Measurements from ENCODE around the gene ZNF511. TPM values are rescaled to one million over a fixed set of nuclear protein-coding genes. Genes with fewer than 3 reads are reported as not detected.

Gene ZNF511
- total RNA-seq, 2 experiments from 2014 or later = 58.1 to 73.2 TPM

DNA sequence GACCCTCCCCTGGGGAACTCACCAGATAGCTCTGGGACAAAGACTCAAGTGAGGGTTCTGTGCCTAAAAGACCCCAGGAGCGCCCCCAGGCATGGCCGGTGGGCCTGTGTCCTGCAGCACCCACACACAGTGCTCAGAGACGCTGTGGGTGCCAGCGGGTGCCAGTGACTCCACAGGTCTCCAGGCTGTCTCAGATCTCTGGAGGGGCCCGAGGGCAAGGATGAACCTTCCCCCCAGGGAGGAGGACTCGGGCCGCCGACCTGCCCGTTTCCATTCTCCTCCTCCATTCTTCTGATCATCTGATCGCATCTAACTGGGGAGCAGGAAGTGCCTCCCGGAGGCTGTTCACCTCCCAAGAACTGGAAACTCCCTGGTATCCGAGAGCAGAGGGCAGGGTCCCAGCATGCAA, 33.0 kb upstream of the ZNF511 start:
- Mint-ChIP-seq H3K27me3 (no peaks in the 10 kb centered on the region), H3K36me3 (ENCODE audit: low read depth) (peaks cover 20% of the 10 kb centered on the region), H3K27ac (peak overlapping the region; percentile 90), H3K4me3 (peak overlapping the region; percentile 92), H3K9me3 (ENCODE audit: low read depth) (no peaks in the 10 kb centered on the region), H3K4me1 (peaks cover 19% of the 10 kb centered on the region)
- ChIA-PET POLR2A (interaction anchor here (0.7 to 2.0 kb wide), 5 partner anchors 12 to 82 kb away, joined by 4 to 13 read pairs (median 5); partner anchors contain the start of gene FUOM), CTCF (interaction anchor here (0.6 to 2.2 kb wide), 8 partner anchors 10 to 38 kb away, joined by 3 to 12 read pairs (median 6); no protein-coding TSS in a partner anchor)
- ATAC-seq (peak; percentile 45), DNase-seq (peak; percentile 75)
- intact Hi-C loops (cut with DNase I, micrococcal nuclease) = loop anchor here (1.0 to 2.0 kb wide), 7 partner anchors 14 to 131 kb away; partner anchors contain the start of genes TUBGCP2 (in 2 of the 2), ZNF511 (in 2 of the 2), ECHS1 (in 1 of the 2) and FUOM (in 1 of the 2)

DNA sequence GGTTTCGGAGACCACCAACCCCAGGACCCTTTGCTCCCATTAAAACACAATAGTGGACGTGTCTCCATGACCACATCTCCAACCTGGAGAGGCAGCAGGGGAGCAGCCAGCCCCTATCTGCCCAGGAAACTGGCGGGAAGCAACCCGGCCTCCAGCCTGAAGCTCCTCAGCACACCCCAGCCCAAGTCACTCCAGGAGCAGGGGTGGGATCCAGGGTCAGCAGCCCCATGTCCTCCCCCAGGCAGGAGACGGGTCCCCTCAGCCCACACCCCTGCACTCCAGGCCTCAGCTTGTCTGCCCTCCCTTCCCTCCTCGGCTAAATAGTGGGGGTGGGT, 32.6 kb upstream of the ZNF511 start:
- ChIA-PET CTCF (interaction anchor here (0.6 to 2.2 kb wide), 6 partner anchors 10 to 38 kb away, joined by 3 to 12 read pairs (median 4); no protein-coding TSS in a partner anchor), POLR2A (interaction anchor here (0.7 to 2.0 kb wide), 3 partner anchors 15 to 82 kb away, joined by 4 to 8 read pairs (median 4); partner anchors contain the start of gene FUOM)
- Mint-ChIP-seq H3K4me1 (peaks cover 19% of the 10 kb centered on the region), H3K9me3 (ENCODE audit: low read depth) (no peaks in the 10 kb centered on the region), H3K4me3 (peak overlapping the region; percentile 92), H3K27me3 (no peaks in the 10 kb centered on the region), H3K27ac (peak overlapping the region; percentile 90), H3K36me3 (ENCODE audit: low read depth) (peaks cover 17% of the 10 kb centered on the region)
- ATAC-seq (peak; percentile 1), DNase-seq (no peak)
- intact Hi-C loops (cut with DNase I, micrococcal nuclease) = loop anchor here in 1 of 2 experiments (1.0 kb wide), 1 partner anchor 82 kb away; the partner anchor contains the start of gene FUOM

DNA sequence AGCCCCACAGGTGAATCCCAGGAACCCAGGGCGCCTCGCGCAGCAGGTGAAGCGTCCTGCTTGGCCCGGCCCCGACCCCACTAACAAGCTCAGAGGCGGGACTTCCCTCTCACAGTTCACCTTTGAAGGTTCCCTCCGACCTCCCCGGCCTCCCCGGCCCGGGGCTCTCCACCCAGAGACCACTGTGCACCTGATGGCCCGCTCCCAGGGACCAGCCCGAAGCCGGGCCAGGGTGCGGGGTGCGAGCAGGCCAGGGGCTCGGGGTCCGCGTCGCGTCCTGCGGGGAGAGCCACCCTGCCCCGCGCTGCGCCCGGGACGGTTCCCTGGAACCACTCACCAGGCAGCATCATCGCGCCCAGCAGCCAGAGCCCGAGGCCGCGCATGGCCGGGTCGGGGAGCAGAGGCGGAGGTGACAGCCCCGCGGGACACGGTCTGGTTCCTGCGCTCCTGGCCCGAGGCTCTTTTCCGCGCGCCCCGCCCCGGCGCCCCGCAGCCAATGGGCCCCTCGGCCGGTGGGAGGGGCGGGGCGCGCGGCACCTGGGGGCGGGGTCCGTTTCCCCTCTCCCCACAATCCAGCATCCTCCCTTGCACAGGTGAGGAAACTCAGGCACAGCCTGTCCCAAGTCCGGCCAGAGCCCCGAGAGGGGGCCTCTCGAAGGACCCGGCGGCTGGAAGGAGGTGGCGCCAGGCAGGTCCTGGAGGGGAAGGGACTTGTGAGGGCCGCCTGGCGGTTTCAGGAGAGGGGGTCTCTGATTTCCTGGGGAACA, 32.1 kb upstream of the ZNF511 start, which contains the start of gene ADAM8:
Gene ADAM8, minus strand, starts transcription at position 434 of the 767 bp plus-strand sequence. Its CDS starts 51 bp downstream, at position 383.
- ChIA-PET POLR2A (interaction anchor here (0.7 to 2.0 kb wide), 3 partner anchors 16 to 81 kb away, joined by 4 to 8 read pairs (median 4); partner anchors contain the start of gene FUOM), CTCF (interaction anchor here (1.2 to 2.0 kb wide), 3 partner anchors 14 to 27 kb away, joined by 3 to 12 read pairs (median 4); no protein-coding TSS in a partner anchor)
- intact Hi-C loops (cut with DNase I, micrococcal nuclease) = loop anchor here in 1 of 2 experiments (1.0 kb wide), 1 partner anchor 82 kb away; the partner anchor contains the start of gene FUOM
- ATAC-seq = peak; percentile 55
- Mint-ChIP-seq H3K27me3 (no peaks in the 10 kb centered on the region), H3K36me3 (ENCODE audit: low read depth) (peaks cover 17% of the 10 kb centered on the region), H3K4me1 (peaks cover 19% of the 10 kb centered on the region), H3K9me3 (ENCODE audit: low read depth) (no peaks in the 10 kb centered on the region), H3K4me3 (peak within 1 kb of the TSS; percentile 92), H3K27ac (peak within 1 kb of the TSS; percentile 90)
- peak; percentile 86 for DNase-seq

DNA sequence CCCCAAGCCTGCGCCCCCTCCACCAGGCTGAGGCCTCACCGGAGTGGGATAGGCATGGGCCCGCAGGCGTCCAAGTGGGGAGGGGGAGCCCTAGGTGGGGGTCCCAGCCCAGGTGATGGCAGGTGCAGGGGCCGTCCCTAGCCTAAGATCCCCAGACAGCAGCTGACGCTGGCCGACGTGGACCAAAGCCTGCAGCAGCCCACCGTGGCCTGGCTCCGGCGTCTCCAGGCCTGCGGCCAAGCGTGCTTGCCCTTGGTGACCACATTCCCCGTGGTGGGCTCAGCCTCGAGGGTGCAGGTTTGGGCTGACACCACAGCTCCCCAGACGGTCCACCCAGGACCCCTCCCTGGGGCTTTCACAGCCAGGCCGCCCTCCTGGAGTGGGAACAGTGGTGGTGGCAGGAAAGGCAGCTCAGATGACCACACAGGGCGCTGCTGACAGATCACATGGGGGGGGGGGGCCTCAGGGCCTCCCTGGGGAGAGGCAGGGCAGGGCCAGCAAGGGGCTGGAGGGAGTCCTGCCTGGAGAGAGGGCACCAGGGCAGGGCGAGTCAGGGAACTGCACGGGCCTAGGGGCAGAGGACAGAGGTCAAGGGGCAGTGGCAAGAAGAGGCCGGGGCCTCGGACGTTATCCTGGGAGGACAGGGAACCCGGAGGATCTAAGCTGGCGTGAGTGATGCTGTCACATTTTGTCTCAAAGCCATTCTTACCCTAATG, 31.3 kb upstream of the ZNF511 start:
- ATAC-seq = no peak
- H3K27ac Mint-ChIP-seq = no peak overlapping the region
- ChIA-PET CTCF (interaction anchor here (1.2 to 1.5 kb wide), 2 partner anchors 20 to 26 kb away, joined by 4 to 6 read pairs; no protein-coding TSS in a partner anchor), POLR2A (no interaction called here)
- DNase-seq = no peak
- H3K9me3 Mint-ChIP-seq (ENCODE audit: low read depth) = no peaks in the 10 kb centered on the region
- H3K36me3 Mint-ChIP-seq (ENCODE audit: low read depth) = peaks cover 15% of the 10 kb centered on the region
- no peaks in the 10 kb centered on the region for H3K27me3 Mint-ChIP-seq
- peak overlapping the region; percentile 4 for H3K4me3 Mint-ChIP-seq
- H3K4me1 Mint-ChIP-seq = peaks cover 19% of the 10 kb centered on the region
- intact Hi-C loops (cut with DNase I, micrococcal nuclease) = no loop called here

DNA sequence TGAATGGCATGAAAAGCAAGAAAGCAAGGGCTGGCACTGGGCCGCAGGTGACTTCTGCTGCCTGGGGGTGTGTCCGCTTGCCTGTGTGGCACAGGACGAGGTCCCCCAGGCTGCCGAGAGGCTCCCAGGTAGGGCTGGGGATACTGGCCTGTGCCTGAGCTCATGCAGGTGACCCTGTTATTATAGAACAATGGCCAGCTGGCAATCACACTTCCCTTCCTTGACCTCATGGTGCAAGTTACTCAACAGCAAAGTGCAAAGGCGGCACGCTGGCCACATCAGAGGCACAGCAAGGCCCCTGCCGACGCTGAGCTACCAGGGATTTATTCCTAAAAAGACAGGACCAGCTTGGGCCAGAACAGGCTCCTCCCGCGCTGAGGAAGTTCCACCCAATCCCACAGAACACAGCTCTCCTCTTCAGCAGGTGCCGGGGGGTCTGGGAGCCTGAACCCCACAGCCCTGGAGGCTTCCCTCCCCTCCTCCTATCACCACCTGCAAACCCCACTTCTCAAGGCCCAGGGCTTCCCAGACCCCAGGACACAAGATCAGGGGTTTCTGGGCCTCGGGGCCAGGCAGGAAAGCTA, 30.6 kb upstream of the ZNF511 start:
- ChIA-PET POLR2A (interaction anchor here (0.9 kb wide), 1 partner anchor 19 kb away, joined by 3 read pairs; no protein-coding TSS in a partner anchor), CTCF (interaction anchor here (0.8 to 1.5 kb wide), 3 partner anchors 10 to 26 kb away, joined by 3 to 6 read pairs (median 4); no protein-coding TSS in a partner anchor)
- DNase-seq = no peak
- no peaks in the 10 kb centered on the region for H3K27me3 Mint-ChIP-seq
- peak overlapping the region; percentile 46 for H3K4me3 Mint-ChIP-seq
- peak overlapping the region; percentile 24 for H3K27ac Mint-ChIP-seq
- intact Hi-C loops (cut with DNase I, micrococcal nuclease) = no loop called here
- peaks cover 14% of the 10 kb centered on the region for H3K36me3 Mint-ChIP-seq (ENCODE audit: low read depth)
- ATAC-seq = no peak
- no peaks in the 10 kb centered on the region for H3K9me3 Mint-ChIP-seq (ENCODE audit: low read depth)
- peaks cover 19% of the 10 kb centered on the region for H3K4me1 Mint-ChIP-seq

DNA sequence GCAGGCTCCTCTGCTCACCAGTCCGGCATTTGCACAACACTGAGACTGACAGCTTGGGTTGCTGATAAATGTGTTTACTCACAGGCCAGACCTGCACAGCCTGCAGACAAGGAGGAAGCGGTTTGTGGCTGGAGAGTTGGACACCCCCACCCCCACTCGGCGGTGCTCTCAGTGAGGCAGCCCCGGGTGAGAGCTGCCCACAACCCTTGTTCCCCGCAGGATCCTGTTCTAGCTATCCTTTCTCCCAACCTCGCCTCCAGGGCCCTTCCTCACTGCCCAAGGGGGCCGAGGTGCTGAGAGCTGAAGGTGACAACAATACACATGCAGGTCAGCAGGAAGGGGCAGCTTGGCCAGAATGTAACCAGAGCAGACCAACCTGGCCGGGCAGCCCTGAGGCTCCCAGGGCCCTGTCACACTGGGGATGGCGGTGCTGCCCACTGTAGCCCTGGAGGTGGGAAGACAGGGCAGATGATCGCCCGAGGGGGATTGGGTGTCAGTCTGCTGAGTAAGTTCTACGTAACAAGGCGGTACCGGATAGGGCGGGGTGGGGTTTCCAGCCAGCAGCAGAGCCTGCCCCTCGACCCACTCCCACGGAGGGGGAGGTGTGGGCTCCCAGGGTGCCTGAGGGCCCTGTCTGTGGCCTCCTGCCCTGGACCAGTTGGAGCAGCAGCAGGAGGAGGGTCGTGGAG, 30.0 kb upstream of the ZNF511 start:
- ChIA-PET POLR2A (interaction anchor here (0.9 kb wide), 1 partner anchor 19 kb away, joined by 3 read pairs; no protein-coding TSS in a partner anchor), CTCF (interaction anchor here (0.8 to 2.2 kb wide), 4 partner anchors 9 to 135 kb away, joined by 3 to 9 read pairs (median 6); no protein-coding TSS in a partner anchor)
- Mint-ChIP-seq H3K9me3 (ENCODE audit: low read depth) (no peaks in the 10 kb centered on the region), H3K27ac (peak overlapping the region; percentile 29), H3K27me3 (no peaks in the 10 kb centered on the region), H3K36me3 (ENCODE audit: low read depth) (peaks cover 14% of the 10 kb centered on the region), H3K4me1 (peaks cover 19% of the 10 kb centered on the region), H3K4me3 (peak overlapping the region; percentile 46)
- intact Hi-C loops (cut with DNase I, micrococcal nuclease) = no loop called here
- ATAC-seq (peak; percentile 7), DNase-seq (peak; percentile 68)

DNA sequence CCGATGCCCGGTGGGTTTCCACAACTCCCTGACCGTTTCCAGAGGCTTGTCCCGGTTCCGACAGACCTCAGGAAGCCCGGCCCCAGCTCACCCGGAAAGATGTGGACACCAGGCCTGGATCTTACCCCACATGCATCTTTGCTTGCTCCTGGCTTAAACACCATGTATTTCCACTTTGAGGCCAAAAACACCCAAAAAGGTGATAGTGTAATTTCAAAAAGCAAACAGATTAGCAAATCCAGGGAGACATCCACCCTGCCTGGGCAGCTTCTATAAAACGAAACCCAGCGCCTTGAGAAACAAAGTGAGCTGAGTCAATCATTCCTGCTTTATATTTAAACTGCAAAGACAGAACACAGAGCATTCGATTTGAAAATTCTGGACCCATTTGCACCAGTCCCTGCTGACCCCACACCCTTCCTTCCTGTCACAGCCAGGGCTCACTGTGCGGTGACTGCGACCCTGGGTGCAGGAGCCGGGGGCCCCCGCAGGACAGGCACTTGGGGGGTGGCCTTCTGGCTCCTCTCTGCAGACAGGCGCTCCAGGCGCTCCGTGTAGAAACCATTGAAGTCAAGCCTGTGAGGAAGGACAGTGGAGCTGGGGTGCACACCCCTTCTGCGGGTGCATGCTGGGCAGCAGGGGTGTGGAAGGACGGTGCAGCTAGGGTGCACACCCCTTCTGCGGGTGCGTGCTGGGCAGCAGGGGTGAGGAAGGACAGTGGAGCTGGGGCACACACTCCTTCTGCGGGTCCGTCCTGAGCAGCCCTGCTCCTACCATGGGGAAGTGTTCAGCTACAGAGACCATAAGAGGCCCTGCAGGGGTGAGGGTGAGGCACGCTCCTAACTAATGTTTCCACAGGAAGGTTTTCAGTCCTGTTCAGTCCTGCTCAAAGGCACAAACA, 29.1 kb upstream of the ZNF511 start:
- ATAC-seq = no peak
- no peaks in the 10 kb centered on the region for H3K9me3 Mint-ChIP-seq (ENCODE audit: low read depth)
- no peak overlapping the region for H3K4me3 Mint-ChIP-seq
- no peak for DNase-seq
- H3K27me3 Mint-ChIP-seq = no peaks in the 10 kb centered on the region
- peaks cover 16% of the 10 kb centered on the region for H3K36me3 Mint-ChIP-seq (ENCODE audit: low read depth)
- POLR2A ChIA-PET = no interaction called here
- peaks cover 17% of the 10 kb centered on the region for H3K4me1 Mint-ChIP-seq
- intact Hi-C loops (cut with DNase I, micrococcal nuclease) = no loop called here
- CTCF ChIA-PET = interaction anchor here (0.6 to 2.2 kb wide), 3 partner anchors 28 to 375 kb away, joined by 3 to 9 read pairs (median 6); no protein-coding TSS in a partner anchor
- no peak overlapping the region for H3K27ac Mint-ChIP-seq

DNA sequence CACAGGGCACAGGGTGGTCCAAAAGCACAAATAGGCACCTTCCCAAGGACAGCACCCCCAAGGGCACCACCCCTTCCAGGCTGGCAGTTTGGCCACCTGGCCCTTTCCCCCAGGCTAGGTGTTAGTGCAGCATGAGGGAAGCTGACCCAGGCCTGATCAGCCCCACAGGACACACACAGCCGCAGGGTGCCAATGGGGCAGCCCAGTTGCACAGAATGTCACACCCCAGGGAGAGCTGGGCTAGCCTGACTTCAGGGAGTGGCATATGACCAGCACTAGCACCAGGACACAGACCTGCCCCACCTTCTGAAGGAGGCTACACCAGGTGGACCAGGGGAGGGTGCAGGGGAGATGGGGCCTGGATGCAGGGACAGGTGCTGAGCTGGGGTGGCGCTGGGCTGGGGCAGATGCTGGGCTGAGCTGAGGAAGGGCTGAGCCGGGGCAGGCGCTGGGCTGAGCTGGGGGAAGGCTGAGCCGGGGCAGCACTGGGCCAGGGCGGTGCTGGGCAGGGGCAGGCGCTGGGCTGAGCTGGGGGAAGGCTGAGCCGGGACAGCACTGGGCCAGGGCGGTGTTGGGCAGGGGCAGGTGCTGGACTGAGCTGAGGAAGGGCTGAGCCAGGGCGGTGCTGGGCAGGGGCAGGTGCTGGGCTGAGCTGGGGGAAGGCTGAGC, 28.2 kb upstream of the ZNF511 start:
- Mint-ChIP-seq H3K36me3 (ENCODE audit: low read depth) (peaks cover 18% of the 10 kb centered on the region), H3K27ac (no peak overlapping the region), H3K27me3 (no peaks in the 10 kb centered on the region), H3K9me3 (ENCODE audit: low read depth) (no peaks in the 10 kb centered on the region), H3K4me3 (no peak overlapping the region), H3K4me1 (peaks cover 15% of the 10 kb centered on the region)
- ChIA-PET POLR2A (no interaction called here), CTCF (interaction anchor here (0.6 to 2.2 kb wide), 2 partner anchors 27 to 376 kb away, joined by 3 to 9 read pairs; no protein-coding TSS in a partner anchor)
- ATAC-seq = no peak
- DNase-seq = no peak
- intact Hi-C loops (cut with DNase I, micrococcal nuclease) = no loop called here

DNA sequence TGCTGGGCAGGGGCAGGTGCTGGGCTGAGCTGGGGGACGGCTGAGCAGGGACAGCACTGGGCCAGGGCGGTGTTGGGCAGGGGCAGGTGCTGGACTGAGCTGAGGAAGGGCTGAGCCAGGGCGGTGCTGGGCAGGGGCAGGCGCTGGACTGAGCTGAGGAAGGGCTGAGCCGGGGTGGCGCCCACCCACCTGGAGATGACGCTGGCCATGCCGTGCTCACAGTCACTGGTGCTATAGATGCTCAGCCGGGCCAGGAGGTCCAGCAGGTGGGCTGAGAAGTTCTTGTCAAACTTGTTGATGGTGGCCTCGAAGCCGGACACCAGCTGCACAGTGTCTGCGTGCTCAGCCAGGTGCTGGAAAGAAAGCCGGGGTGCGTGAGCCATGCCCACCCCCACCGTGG, 27.6 kb upstream of the ZNF511 start:
- Mint-ChIP-seq H3K27ac (no peak overlapping the region), H3K4me1 (peaks cover 15% of the 10 kb centered on the region), H3K9me3 (ENCODE audit: low read depth) (no peaks in the 10 kb centered on the region), H3K27me3 (no peaks in the 10 kb centered on the region), H3K36me3 (ENCODE audit: low read depth) (peaks cover 24% of the 10 kb centered on the region), H3K4me3 (no peak overlapping the region)
- ATAC-seq = no peak
- ChIA-PET POLR2A (no interaction called here), CTCF (interaction anchor here (2.2 kb wide), 1 partner anchor 27 kb away, joined by 9 read pairs; no protein-coding TSS in a partner anchor)
- DNase-seq = no peak
- intact Hi-C loops (cut with DNase I, micrococcal nuclease) = no loop called here

All from activated CD4-positive, alpha-beta T cell treated with anti-CD3 and anti-CD28 coated beads for 36 hours (primary cell).